Stimulated activated CD4-positive, alpha-beta T cell treated with anti-CD3 and anti-CD28 coated beads, Interleukin-2, amount 100 ng/mL, for 24 hours (primary cell): ENCODE measurements around the gene PLAAT3.
"Not testable (repeated sequence)": the region's sequence is repeated elsewhere in the genome, so short reads cannot be mapped to it uniquely, and the experiment has no call there.

Experiments
- DNase-seq, 2 donors: peaks; one replicate each; pipeline ENCODE4 v3.0.0-alpha.2; 2020

The PLAAT3 gene

GRCh38 chr11:63608353-63609345 is 5.6 kb downstream of the PLAAT3 start:
- DNase-seq: no peak

- DNase-seq: no peak
Observed at GRCh38 chr11:63603180-63603518, 11.1 kb downstream of the PLAAT3 start.

GRCh38 chr11:63602290-63603179 is 11.7 kb downstream of the PLAAT3 start:
- not testable (repeated sequence) for DNase-seq

- DNase-seq: no peak
Observed at GRCh38 chr11:63599211-63600122, 14.8 kb downstream of the PLAAT3 start.

- DNase-seq: no peak
Observed at GRCh38 chr11:63598556-63598955, 15.7 kb downstream of the PLAAT3 start.

DNA sequence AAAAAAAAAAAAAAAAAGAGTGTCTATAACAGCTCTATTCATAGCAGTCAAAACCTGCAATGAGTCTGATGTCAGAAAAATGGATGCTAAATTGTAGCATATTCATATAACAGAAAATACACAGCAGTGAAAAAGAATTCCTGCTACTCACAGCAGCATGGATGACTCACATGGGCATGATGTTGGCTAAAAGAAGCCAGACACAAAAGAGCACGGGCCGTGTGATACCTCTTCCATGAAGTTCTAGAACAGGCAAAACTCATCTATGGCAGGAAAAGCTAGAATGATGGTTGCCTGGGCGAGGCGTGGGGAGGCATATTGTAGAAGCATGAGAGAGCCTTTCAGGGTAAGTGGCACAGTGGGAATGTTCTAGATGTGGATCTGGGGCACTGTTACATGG is 18.9 kb downstream of the PLAAT3 start:
- no peak for DNase-seq

GRCh38 chr11:63592975-63593395 is 21.2 kb downstream of the PLAAT3 start:
- DNase-seq: no peak

GRCh38 chr11:63590024-63590788 is 24.0 kb downstream of the PLAAT3 start:
- no peak for DNase-seq

DNA sequence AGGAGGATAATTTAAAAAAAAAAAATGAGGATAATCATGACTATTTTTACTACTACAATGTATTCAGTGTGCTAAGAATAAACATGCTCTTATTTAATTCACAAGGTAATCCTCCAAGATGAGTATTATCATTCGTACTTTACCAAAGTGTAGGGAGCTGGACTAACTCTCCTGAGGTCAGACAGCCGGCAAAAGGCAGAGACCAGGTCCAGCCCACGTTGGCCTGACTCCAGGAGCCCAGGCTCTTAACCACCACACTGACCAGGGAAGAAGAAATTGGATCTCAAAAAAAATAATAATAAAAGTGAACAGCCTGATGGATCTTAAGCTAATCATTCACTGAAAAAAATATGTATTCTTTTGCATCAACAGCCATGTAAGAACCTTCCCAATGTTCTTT is 25.2 kb downstream of the PLAAT3 start:
- no peak for DNase-seq

DNA sequence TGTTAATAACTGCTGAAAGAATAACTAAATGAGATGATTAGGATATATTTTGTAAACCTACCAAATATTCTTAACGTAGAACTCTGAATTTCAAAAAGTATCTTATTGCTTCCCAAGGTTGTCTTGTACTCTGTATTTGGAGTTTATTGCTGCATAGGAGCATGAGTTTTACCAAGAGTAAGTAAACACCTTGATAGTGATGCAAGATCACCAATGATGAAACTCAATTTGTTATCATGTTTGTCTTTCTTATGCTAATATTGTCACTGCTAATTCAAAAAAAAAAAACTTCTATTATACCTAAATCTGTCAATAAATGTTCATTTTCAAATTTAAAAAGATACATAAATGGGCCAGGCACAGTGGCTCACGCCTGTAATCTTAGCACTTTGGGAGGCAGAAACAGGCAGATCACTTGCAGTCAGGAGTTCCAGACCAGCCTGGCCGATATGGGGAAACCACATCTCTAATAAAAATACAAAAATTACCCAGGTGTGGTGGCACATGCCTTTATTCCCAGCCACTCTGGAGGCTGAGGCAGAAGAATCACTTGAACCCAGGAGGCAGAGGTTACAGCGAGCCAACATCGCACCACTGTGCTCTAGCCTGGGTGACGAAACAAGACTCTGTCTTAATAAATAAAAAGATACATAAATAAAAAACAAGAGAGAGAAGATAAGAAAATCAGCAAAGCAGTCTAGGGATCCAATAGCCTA is 27.6 kb downstream of the PLAAT3 start:
- DNase-seq: no peak

- DNase-seq: no peak
Observed at GRCh38 chr11:63583357-63583677, 30.9 kb downstream of the PLAAT3 start.

- not testable (repeated sequence) for DNase-seq
Observed at GRCh38 chr11:63581224-63581623, 33.0 kb downstream of the PLAAT3 start.

DNA sequence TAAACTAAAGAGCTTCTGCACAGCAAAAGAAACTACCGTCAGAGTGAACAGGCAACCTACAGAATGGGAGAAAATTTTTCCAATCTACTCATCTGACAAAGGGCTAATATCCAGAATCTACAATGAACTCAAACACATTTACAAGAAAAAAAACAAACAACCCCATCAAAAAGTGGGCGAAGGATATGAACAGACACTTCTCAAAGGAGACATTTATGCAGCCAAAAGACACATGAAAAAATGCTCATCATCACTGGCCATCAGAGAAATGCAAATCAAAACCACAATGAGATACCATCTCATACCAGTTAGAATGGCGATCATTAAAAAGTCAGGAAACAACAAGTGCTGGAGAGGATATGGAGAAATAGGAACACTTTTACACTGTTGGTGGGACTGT is 35.4 kb downstream of the PLAAT3 start:
- not testable (repeated sequence) for DNase-seq

- DNase-seq: no peak
Observed at GRCh38 chr11:63574856-63575602, 39.2 kb downstream of the PLAAT3 start.

GRCh38 chr11:63573881-63574855 is 40.1 kb downstream of the PLAAT3 start:
- no peak for DNase-seq

DNA sequence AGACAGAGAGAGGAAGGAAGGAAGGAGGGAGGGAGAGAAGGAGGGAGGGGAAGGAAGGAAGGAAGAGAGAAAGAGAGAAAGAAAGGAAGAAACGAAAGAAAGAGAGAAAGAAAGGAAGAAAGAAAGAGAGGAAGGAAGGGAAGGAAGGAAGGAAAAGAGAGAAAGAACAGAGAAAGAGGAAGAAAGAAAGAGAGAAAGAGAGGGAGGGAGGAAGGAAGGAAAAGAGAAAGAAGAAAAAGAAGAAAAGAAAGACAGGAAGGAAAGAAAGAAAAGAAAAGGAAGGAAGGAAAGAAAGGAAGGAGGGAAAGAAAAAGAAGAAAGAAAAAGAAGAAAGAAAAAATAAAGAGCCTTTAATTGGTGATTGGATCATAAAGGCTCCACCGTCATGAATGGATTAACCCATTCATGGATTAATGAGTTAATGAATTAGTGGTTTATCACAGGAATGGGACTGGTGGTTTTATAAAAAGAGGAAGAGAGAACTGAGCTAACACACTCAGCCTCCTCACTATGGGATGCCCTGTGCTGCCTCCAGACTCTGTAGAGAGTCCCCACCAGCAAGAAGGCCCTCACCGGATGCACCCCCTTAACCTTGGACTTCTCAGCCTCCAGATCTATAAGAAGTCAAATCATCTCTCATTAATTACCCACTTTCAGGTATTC is 42.1 kb downstream of the PLAAT3 start:
- no peak for DNase-seq

GRCh38 chr11:63569570-63569969 is 44.7 kb downstream of the PLAAT3 start:
- no peak for DNase-seq

GRCh38 chr11:63567044-63567840 is 47.0 kb downstream of the PLAAT3 start:
- DNase-seq: peak; percentile 35 to 64
